GM12878 (cell line): ENCODE results near the gene BAIAP2L1. TPM values are rescaled to one million over a fixed set of nuclear protein-coding genes. Genes with fewer than 3 reads are reported as not detected.

Experiments used
- ATAC-seq: fragments of 200-7000 bp; cut with Tn5 transposase; 3 replicates; pipeline ENCODE4 v1.9.1; 2020; ENCODE audit warnings: mild to moderate bottlenecking, moderate library complexity
- BruUV-seq: library from RNA; stranded (reverse); fragments of 400-500 nt; replicated peaks from 2 replicates; lab custom pipeline; 2021; lab: Mats Ljungman, UMichigan
- CTCF ChIA-PET: fragments of 300-600 bp; sonication (Branson Sonifier 250); formaldehyde crosslinking; extraction: SDS; loops from one replicate; lab custom pipeline; 2021; ENCODE audit warnings: inconsistent platforms; lab: Yijun Ruan, JAX
- POLR2A ChIA-PET: fragments of 350-600 bp; formaldehyde crosslinking; extraction: SDS; loops from one replicate; lab custom pipeline; 2021; ENCODE audit warnings: inconsistent platforms; lab: Charles Lee
- RAD21 ChIA-PET: fragments of 300-600 bp; sonication (Branson Sonifier 250); formaldehyde crosslinking; loops from one replicate; lab custom pipeline; 2023; ENCODE audit warnings: antibody characterized with exemption; ENCODE audit not compliant: unreplicated experiment; lab: Charles Lee
- SMC1A ChIA-PET: fragments of 300-600 bp; sonication (Branson Sonifier 250); formaldehyde crosslinking; loops from one replicate; lab custom pipeline; 2023; ENCODE audit not compliant: unreplicated experiment, uncharacterized antibody; lab: Charles Lee
- DNase-seq: peaks from one replicate; pipeline ENCODE4 v3.0.0-alpha.2; 2011; ENCODE audit warnings: low read depth, low spot score
- FAIRE-seq: peaks from 3 replicates; lab custom pipeline; 2011; peaks lifted over from hg19 to GRCh38; lab: Jason Lieb, UNC
- H2AFZ ChIP-seq: 2 replicates; pipeline ENCODE4 v1.6.0; 2011; ENCODE audit warnings: low read depth, low read length, control low read depth; ENCODE audit not compliant: control insufficient read depth
- H3K27ac ChIP-seq: 2 replicates; pipeline ENCODE4 v1.5.1; 2011; ENCODE audit warnings: control low read depth; ENCODE audit not compliant: control insufficient read depth, insufficient read depth
- H3K27me3 ChIP-seq, 2 experiments: replicated peaks in 1 of 2; 2 replicates each; pipeline versions ENCODE4 v1.6.0 to v1.6.1; 2011; ENCODE audit warnings: low read length in 1 of 2; ENCODE audit not compliant: control insufficient read depth in 2 of 2, insufficient read depth in 2 of 2
- H3K36me3 ChIP-seq, 2 experiments: 2 replicates each; pipeline ENCODE4 v1.5.1; 2011; ENCODE audit warnings: low read length in 1 of 2; ENCODE audit not compliant: control insufficient read depth in 2 of 2, insufficient read depth in 2 of 2
- H3K4me1 ChIP-seq: 2 replicates; pipeline ENCODE4 v1.6.1; 2011; ENCODE audit warnings: mild to moderate bottlenecking, low read length, moderate library complexity, mixed read lengths; ENCODE audit not compliant: control insufficient read depth, insufficient read depth
- H3K4me2 ChIP-seq: 2 replicates; pipeline ENCODE4 v1.6.0; 2011; ENCODE audit warnings: control low read depth; ENCODE audit not compliant: control insufficient read depth, insufficient read depth
- H3K4me3 ChIP-seq: fragments of 200-600 bp; sonication (generic); 2 replicates; pipeline ENCODE4 v1.5.1; 2016
- H3K79me2 ChIP-seq: 2 replicates; pipeline ENCODE4 v1.6.0; 2011; ENCODE audit warnings: low read length; ENCODE audit not compliant: control insufficient read depth, insufficient read depth
- H3K9ac ChIP-seq: 2 replicates; pipeline ENCODE4 v1.8.0; 2011; ENCODE audit warnings: low read length, control low read depth, mixed read lengths; ENCODE audit not compliant: control insufficient read depth, insufficient read depth
- H3K9me3 ChIP-seq: replicated peaks from 3 replicates; pipeline ENCODE4 v1.5.1; 2011; ENCODE audit warnings: mild to moderate bottlenecking, low read length; ENCODE audit not compliant: control insufficient read depth, insufficient read depth
- H4K20me1 ChIP-seq: 2 replicates; pipeline ENCODE4 v1.6.0; 2011; ENCODE audit not compliant: control insufficient read depth, insufficient read depth
- CHD2 ChIP-seq: IDR thresholded peaks from 2 replicates; pipeline ENCODE4 v1.6.1; 2011; ENCODE audit warnings: low read depth, low read length, improper control_type of control experiment, borderline replicate concordance
- IRF4 ChIP-seq: IDR thresholded peaks from 2 replicates; pipeline ENCODE4 v1.6.1; 2011; ENCODE audit warnings: low read depth, low read length
- KLF5 ChIP-seq: fragments of 450-650 bp; IDR thresholded peaks from 2 replicates; pipeline ENCODE4 v1.6.1; 2014; ENCODE audit warnings: mild to moderate bottlenecking; ENCODE audit not compliant: partially characterized antibody
- MYB ChIP-seq: fragments of 150-350 bp; IDR thresholded peaks from 2 replicates; pipeline ENCODE4 v1.6.1; 2014; ENCODE audit warnings: mild to moderate bottlenecking, low read depth, low read length, borderline replicate concordance
- PAX5 ChIP-seq: IDR thresholded peaks from 2 replicates; pipeline ENCODE4 v1.6.1; 2011; ENCODE audit warnings: low read depth, low read length, borderline replicate concordance
- RAD21 ChIP-seq: IDR thresholded peaks from 2 replicates; pipeline ENCODE4 v1.6.1; 2011; ENCODE audit warnings: mild to moderate bottlenecking, low read depth, low read length, moderate library complexity; ENCODE audit not compliant: insufficient read depth
- RELA ChIP-seq: fragments of 450-650 bp; IDR thresholded peaks from 2 replicates; pipeline ENCODE4 v1.8.0; 2014; ENCODE audit warnings: borderline replicate concordance; ENCODE audit not compliant: partially characterized antibody
- SUZ12 ChIP-seq: fragments of 200-600 bp; sonication (generic); IDR thresholded peaks from one replicate; pipeline ENCODE4 v1.6.1; 2018; ENCODE audit warnings: antibody characterized with exemption, mild to moderate bottlenecking; ENCODE audit not compliant: unreplicated experiment
- TCF7 ChIP-seq: IDR thresholded peaks from 2 replicates; pipeline ENCODE4 v1.6.1; 2014; ENCODE audit warnings: antibody characterized with exemption, borderline replicate concordance
- whole genome bisulfite sequencing: methylation state at CpG from one replicate; pipeline ENCODE4 v1.1.6; 2016; ENCODE audit warnings: low lambda C conversion rate; ENCODE audit not compliant: insufficient replicate concordance, insufficient coverage; ENCODE audit errors: missing lambda C conversion rate; 5-methylcytosine and 5-hydroxymethylcytosine counted together
- in situ Hi-C: fragments of 300-500 bp; cut with MboI; formaldehyde crosslinking; loops from 9 replicates; pipeline ENCODE4 v1.14.3; 2018; ENCODE audit warnings: mixed read lengths
- intact Hi-C: fragments of 100-400 bp; cut with micrococcal nuclease; formaldehyde crosslinking; loops from one replicate; pipeline ENCODE4 v1.14.2; 2022; ENCODE audit not compliant: unreplicated experiment
- polyA plus RNA-seq, 11 experiments: library from polyadenylated mRNA; depleted of rRNA in 4 of 11; unstranded in 6 of 11; stranded (reverse) in 5 of 11; fragments of >200 nt; fragmentation: Nextera tagmentation in 4 of 11; fragmentation: Illumina TruSeq in 1 of 11; extraction: Ambion mirVana in 4 of 11; extraction: Trizol in 1 of 11; gene quantifications; 1 replicate in 1 of 11; 2 replicates in 10 of 11; pipeline versions ENCODE4 v1.2.1 to v1.2.3, GENCODE V29; 2011 to 2016; ENCODE audit warnings: inconsistent platforms in 2 of 11, missing spikeins in 2 of 11, low read depth in 1 of 11
- total RNA-seq, 4 experiments: library from RNA; depleted of rRNA in 3 of 4; stranded (reverse); fragments of >200 nt in 3 of 4; fragmentation: Illumina TruSeq in 1 of 4; extraction: Trizol in 1 of 4; gene quantifications; 2 replicates each; pipeline versions ENCODE4 v1.2.1 to v1.2.3, GENCODE V29; 2013 to 2021
- TF ChIP-seq, protein P1 (sequence below): fragments of 450-650 bp; IDR thresholded peaks from 2 replicates; pipeline ENCODE4 v1.6.1; 2017; ENCODE audit warnings: mild to moderate bottlenecking, moderate library complexity
- TF ChIP-seq, protein P2 (sequence below): fragments of 450-650 bp; IDR thresholded peaks from 2 replicates; pipeline ENCODE4 v1.6.1; 2014; ENCODE audit warnings: mild to moderate bottlenecking
- TF ChIP-seq, protein P3 (sequence below): IDR thresholded peaks from 2 replicates; pipeline ENCODE4 v1.6.1; 2011; ENCODE audit warnings: borderline replicate concordance, low read depth, mild to moderate bottlenecking, moderate library complexity, low read length; ENCODE audit not compliant: insufficient read depth, poor library complexity, severe bottlenecking

The BAIAP2L1 gene
- total and polyA plus RNA-seq, 10 of the 15 experiments (the other 5 are each of a cell fraction or from before 2014, with no cell fraction given) = 8.9 to 60.2 (median 35.7) TPM

DNA sequence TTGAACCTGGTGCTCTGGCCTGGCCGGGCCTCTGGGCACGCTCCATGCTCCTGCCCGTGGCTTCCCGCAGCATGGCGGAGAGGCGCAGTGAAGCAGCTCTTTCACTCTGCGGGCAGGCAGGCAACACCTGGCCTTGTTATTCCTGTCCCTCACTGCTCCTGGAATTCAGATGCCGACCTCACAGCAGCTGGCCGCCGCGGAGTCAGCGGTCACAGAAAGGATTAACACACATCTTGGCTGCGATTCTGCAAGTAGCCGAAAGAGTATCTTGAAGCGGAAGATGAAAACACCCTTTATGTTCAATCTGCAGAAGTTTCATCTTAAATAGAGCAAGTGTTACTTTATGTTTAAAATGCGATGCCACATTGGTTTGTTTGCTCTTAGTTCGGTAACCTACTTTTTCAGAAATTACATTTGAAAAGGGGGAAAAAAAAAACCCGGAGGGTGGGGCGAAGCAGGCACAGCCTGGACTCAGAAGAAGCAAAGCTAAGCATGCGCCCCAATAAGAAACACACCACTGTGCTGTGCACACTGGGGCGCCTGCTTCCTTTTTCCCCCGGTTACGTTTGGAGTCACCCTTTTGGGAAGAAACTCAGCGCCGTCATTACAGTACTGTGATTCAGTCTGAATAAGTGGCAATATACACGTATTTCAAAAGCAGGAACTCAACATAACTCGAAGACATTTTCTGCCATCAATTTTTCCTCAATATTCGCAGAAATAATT, 77.1 kb downstream of the BAIAP2L1 start:
- no peaks in the 10 kb centered on the region for H3K27me3 ChIP-seq
- POLR2A ChIA-PET = no interaction called here
- CTCF ChIA-PET = interaction anchor here (1.5 kb wide), 1 partner anchor 77 kb away, joined by 4 read pairs; the partner anchor contains the start of gene BAIAP2L1
- H3K9me3 ChIP-seq = no peaks in the 10 kb centered on the region
- H3K27ac ChIP-seq = no peak overlapping the region
- WGBS = 83% methylated on average over 28 of the region's 28 CpGs
- FAIRE-seq = no peak
- ATAC-seq = no peak
- no peak overlapping the region for H2AFZ ChIP-seq
- H4K20me1 ChIP-seq = no peaks in the 10 kb centered on the region; the same call in 1 of the 2 replicates
- TF ChIP-seq PAX5 (no peak), KLF5 (no peak), CHD2 (no peak), RELA (no peak), SUZ12 (no peak), IRF4 (no peak), TCF7 (no peak), RAD21 (no peak), MYB (no peak)
- TF ChIP-seq, protein P1, sequence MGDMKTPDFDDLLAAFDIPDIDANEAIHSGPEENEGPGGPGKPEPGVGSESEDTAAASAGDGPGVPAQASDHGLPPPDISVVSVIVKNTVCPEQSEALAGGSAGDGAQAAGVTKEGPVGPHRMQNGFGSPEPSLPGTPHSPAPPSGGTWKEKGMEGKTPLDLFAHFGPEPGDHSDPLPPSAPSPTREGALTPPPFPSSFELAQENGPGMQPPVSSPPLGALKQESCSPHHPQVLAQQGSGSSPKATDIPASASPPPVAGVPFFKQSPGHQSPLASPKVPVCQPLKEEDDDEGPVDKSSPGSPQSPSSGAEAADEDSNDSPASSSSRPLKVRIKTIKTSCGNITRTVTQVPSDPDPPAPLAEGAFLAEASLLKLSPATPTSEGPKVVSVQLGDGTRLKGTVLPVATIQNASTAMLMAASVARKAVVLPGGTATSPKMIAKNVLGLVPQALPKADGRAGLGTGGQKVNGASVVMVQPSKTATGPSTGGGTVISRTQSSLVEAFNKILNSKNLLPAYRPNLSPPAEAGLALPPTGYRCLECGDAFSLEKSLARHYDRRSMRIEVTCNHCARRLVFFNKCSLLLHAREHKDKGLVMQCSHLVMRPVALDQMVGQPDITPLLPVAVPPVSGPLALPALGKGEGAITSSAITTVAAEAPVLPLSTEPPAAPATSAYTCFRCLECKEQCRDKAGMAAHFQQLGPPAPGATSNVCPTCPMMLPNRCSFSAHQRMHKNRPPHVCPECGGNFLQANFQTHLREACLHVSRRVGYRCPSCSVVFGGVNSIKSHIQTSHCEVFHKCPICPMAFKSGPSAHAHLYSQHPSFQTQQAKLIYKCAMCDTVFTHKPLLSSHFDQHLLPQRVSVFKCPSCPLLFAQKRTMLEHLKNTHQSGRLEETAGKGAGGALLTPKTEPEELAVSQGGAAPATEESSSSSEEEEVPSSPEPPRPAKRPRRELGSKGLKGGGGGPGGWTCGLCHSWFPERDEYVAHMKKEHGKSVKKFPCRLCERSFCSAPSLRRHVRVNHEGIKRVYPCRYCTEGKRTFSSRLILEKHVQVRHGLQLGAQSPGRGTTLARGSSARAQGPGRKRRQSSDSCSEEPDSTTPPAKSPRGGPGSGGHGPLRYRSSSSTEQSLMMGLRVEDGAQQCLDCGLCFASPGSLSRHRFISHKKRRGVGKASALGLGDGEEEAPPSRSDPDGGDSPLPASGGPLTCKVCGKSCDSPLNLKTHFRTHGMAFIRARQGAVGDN = no peak
- TF ChIP-seq, protein P2, sequence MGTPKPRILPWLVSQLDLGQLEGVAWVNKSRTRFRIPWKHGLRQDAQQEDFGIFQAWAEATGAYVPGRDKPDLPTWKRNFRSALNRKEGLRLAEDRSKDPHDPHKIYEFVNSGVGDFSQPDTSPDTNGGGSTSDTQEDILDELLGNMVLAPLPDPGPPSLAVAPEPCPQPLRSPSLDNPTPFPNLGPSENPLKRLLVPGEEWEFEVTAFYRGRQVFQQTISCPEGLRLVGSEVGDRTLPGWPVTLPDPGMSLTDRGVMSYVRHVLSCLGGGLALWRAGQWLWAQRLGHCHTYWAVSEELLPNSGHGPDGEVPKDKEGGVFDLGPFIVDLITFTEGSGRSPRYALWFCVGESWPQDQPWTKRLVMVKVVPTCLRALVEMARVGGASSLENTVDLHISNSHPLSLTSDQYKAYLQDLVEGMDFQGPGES = no peak
- TF ChIP-seq, protein P3, sequence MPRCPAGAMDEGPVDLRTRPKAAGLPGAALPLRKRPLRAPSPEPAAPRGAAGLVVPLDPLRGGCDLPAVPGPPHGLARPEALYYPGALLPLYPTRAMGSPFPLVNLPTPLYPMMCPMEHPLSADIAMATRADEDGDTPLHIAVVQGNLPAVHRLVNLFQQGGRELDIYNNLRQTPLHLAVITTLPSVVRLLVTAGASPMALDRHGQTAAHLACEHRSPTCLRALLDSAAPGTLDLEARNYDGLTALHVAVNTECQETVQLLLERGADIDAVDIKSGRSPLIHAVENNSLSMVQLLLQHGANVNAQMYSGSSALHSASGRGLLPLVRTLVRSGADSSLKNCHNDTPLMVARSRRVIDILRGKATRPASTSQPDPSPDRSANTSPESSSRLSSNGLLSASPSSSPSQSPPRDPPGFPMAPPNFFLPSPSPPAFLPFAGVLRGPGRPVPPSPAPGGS = no peak
- H3K4me2 ChIP-seq = no peak overlapping the region
- H3K36me3 ChIP-seq = peaks cover 3% of the 10 kb centered on the region in 2 experiments; a peak in 2 of 4 replicates
- H3K4me1 ChIP-seq = no peaks in the 10 kb centered on the region
- no peaks in the 10 kb centered on the region for H3K79me2 ChIP-seq
- RAD21 ChIA-PET = no interaction called here
- DNase-seq = no peak
- no TSS peak for BruUV-seq
- no peak overlapping the region for H3K4me3 ChIP-seq
- SMC1A ChIA-PET = no interaction called here
- intact Hi-C loops (no loop called here), in situ Hi-C loops (no loop called here)
- no peak overlapping the region for H3K9ac ChIP-seq
